ENCODE results near the gene MARCHF10.

Gene MARCHF10

GRCh38 chr17:62738281-62738680, 69.8 kb downstream of the MARCHF10 start:
- Histone ChIP-seq H3K9ac (ENCODE audit: low read depth, low read length) (no peak overlapping the region), H3K36me3 (ENCODE audit: insufficient read depth, low read length) (no peaks in the 10 kb centered on the region), H3K4me1 (ENCODE audit: insufficient read depth, low read length) (peaks cover 21% of the 10 kb centered on the region), H3K9me3 (ENCODE audit: control insufficient read depth, insufficient read depth, low read length) (no peaks in the 10 kb centered on the region)

GRCh38 chr17:62737513-62737912, 70.6 kb downstream of the MARCHF10 start:
- Histone ChIP-seq H3K4me1 (ENCODE audit: insufficient read depth, low read length) (peaks cover 22% of the 10 kb centered on the region), H3K9me3 (ENCODE audit: control insufficient read depth, insufficient read depth, low read length) (no peaks in the 10 kb centered on the region), H3K9ac (ENCODE audit: low read depth, low read length) (no peak overlapping the region), H3K36me3 (ENCODE audit: insufficient read depth, low read length) (no peaks in the 10 kb centered on the region)

- Histone ChIP-seq H3K9me3 (ENCODE audit: control insufficient read depth, insufficient read depth, low read length) (no peaks in the 10 kb centered on the region), H3K4me1 (ENCODE audit: insufficient read depth, low read length) (peaks cover 24% of the 10 kb centered on the region), H3K9ac (ENCODE audit: low read depth, low read length) (no peak overlapping the region), H3K36me3 (ENCODE audit: insufficient read depth, low read length) (no peaks in the 10 kb centered on the region)
These were observed 73.0 kb downstream of the MARCHF10 start for GRCh38 chr17:62735044-62735651.

GRCh38 chr17:62732125-62732524, 76.0 kb downstream of the MARCHF10 start:
- Histone ChIP-seq H3K9me3 (ENCODE audit: control insufficient read depth, insufficient read depth, low read length) (0 out of 2 replicates have a peak, but pooled peaks cover 3% of the 10 kb centered on the region), H3K36me3 (ENCODE audit: insufficient read depth, low read length) (no peaks in the 10 kb centered on the region), H3K4me1 (ENCODE audit: insufficient read depth, low read length) (peaks cover 18% of the 10 kb centered on the region; the same call in 1 of the 2 replicates), H3K9ac (ENCODE audit: low read depth, low read length) (no peak overlapping the region)

GRCh38 chr17:62727916-62728672, 80.0 kb downstream of the MARCHF10 start:
- Histone ChIP-seq H3K9ac (ENCODE audit: low read depth, low read length) (no peak overlapping the region), H3K9me3 (ENCODE audit: control insufficient read depth, insufficient read depth, low read length) (0 out of 2 replicates have a peak, but pooled peaks cover 3% of the 10 kb centered on the region), H3K4me1 (ENCODE audit: insufficient read depth, low read length) (peaks cover 15% of the 10 kb centered on the region), H3K36me3 (ENCODE audit: insufficient read depth, low read length) (no peaks in the 10 kb centered on the region)

- H3K36me3 ChIP-seq (ENCODE audit: insufficient read depth, low read length), result no peaks in the 10 kb centered on the region
- H3K4me1 ChIP-seq (ENCODE audit: insufficient read depth, low read length), result peaks cover 9% of the 10 kb centered on the region; the same call in 1 of the 2 replicates
- no peak overlapping the region for H3K9ac ChIP-seq (ENCODE audit: low read depth, low read length)
- H3K9me3 ChIP-seq (ENCODE audit: control insufficient read depth, insufficient read depth, low read length), result 0 out of 2 replicates have a peak, but pooled peaks cover 3% of the 10 kb centered on the region
These were observed 82.3 kb downstream of the MARCHF10 start for GRCh38 chr17:62725791-62726249.

- no peaks in the 10 kb centered on the region for H3K36me3 ChIP-seq (ENCODE audit: insufficient read depth, low read length)
- H3K9ac ChIP-seq (ENCODE audit: low read depth, low read length), result no peak overlapping the region
- 0 out of 2 replicates have a peak, but pooled peaks cover 3% of the 10 kb centered on the region for H3K9me3 ChIP-seq (ENCODE audit: control insufficient read depth, insufficient read depth, low read length)
- H3K4me1 ChIP-seq (ENCODE audit: insufficient read depth, low read length), result peaks cover 16% of the 10 kb centered on the region
These were observed 83.5 kb downstream of the MARCHF10 start for GRCh38 chr17:62724398-62725146.

GRCh38 chr17:62723842-62724241, 84.3 kb downstream of the MARCHF10 start:
- 0 out of 2 replicates have a peak, but pooled peaks cover 3% of the 10 kb centered on the region for H3K9me3 ChIP-seq (ENCODE audit: control insufficient read depth, insufficient read depth, low read length)
- no peak overlapping the region for H3K9ac ChIP-seq (ENCODE audit: low read depth, low read length)
- H3K4me1 ChIP-seq (ENCODE audit: insufficient read depth, low read length), result peaks cover 16% of the 10 kb centered on the region
- H3K36me3 ChIP-seq (ENCODE audit: insufficient read depth, low read length), result no peaks in the 10 kb centered on the region

GRCh38 chr17:62722625-62723024, 85.5 kb downstream of the MARCHF10 start:
- H3K4me1 ChIP-seq (ENCODE audit: insufficient read depth, low read length), result peaks cover 16% of the 10 kb centered on the region
- H3K9me3 ChIP-seq (ENCODE audit: control insufficient read depth, insufficient read depth, low read length), result no peaks in the 10 kb centered on the region
- H3K36me3 ChIP-seq (ENCODE audit: insufficient read depth, low read length), result no peaks in the 10 kb centered on the region
- no peak overlapping the region for H3K9ac ChIP-seq (ENCODE audit: low read depth, low read length)

- Histone ChIP-seq H3K36me3 (ENCODE audit: insufficient read depth, low read length) (no peaks in the 10 kb centered on the region), H3K9me3 (ENCODE audit: control insufficient read depth, insufficient read depth, low read length) (no peaks in the 10 kb centered on the region), H3K9ac (ENCODE audit: low read depth, low read length) (no peak overlapping the region), H3K4me1 (ENCODE audit: insufficient read depth, low read length) (peaks cover 16% of the 10 kb centered on the region)
These were observed 87.8 kb downstream of the MARCHF10 start for GRCh38 chr17:62720126-62720850.

GRCh38 chr17:62719586-62719985, 88.5 kb downstream of the MARCHF10 start:
- Histone ChIP-seq H3K4me1 (ENCODE audit: insufficient read depth, low read length) (peaks cover 12% of the 10 kb centered on the region), H3K9ac (ENCODE audit: low read depth, low read length) (no peak overlapping the region), H3K9me3 (ENCODE audit: control insufficient read depth, insufficient read depth, low read length) (no peaks in the 10 kb centered on the region), H3K36me3 (ENCODE audit: insufficient read depth, low read length) (no peaks in the 10 kb centered on the region)

GRCh38 chr17:62718429-62718828, 89.7 kb downstream of the MARCHF10 start:
- no peak overlapping the region for H3K9ac ChIP-seq (ENCODE audit: low read depth, low read length)
- peaks cover 7% of the 10 kb centered on the region for H3K4me1 ChIP-seq (ENCODE audit: insufficient read depth, low read length)
- no peaks in the 10 kb centered on the region for H3K36me3 ChIP-seq (ENCODE audit: insufficient read depth, low read length)
- no peaks in the 10 kb centered on the region for H3K9me3 ChIP-seq (ENCODE audit: control insufficient read depth, insufficient read depth, low read length)

GRCh38 chr17:62717889-62718288, 90.2 kb downstream of the MARCHF10 start:
- H3K36me3 ChIP-seq (ENCODE audit: insufficient read depth, low read length), result no peaks in the 10 kb centered on the region
- no peak overlapping the region for H3K9ac ChIP-seq (ENCODE audit: low read depth, low read length)
- peaks cover 7% of the 10 kb centered on the region for H3K4me1 ChIP-seq (ENCODE audit: insufficient read depth, low read length)
- no peaks in the 10 kb centered on the region for H3K9me3 ChIP-seq (ENCODE audit: control insufficient read depth, insufficient read depth, low read length)

- no peak overlapping the region for H3K9ac ChIP-seq (ENCODE audit: low read depth, low read length)
These were observed 90.6 kb downstream of the MARCHF10 start for GRCh38 chr17:62717589-62717855.

More at GRCh38 chr17:62717589-62717855, 90.6 kb downstream of the MARCHF10 start:
- H3K9me3 ChIP-seq (ENCODE audit: control insufficient read depth, insufficient read depth, low read length), result no peaks in the 10 kb centered on the region
- H3K36me3 ChIP-seq (ENCODE audit: insufficient read depth, low read length), result no peaks in the 10 kb centered on the region
- peaks cover 7% of the 10 kb centered on the region for H3K4me1 ChIP-seq (ENCODE audit: insufficient read depth, low read length)
